PFSK-1 (cell line): ENCODE results near the gene PADI2.

Experiments
- POLR2AphosphoS5 ChIP-seq: IDR thresholded peaks from 2 replicates; pipeline ENCODE4 v1.6.1; 2012; ENCODE audit warnings: low read depth, mild to moderate bottlenecking, control low read depth, low read length, moderate library complexity
- SIN3A ChIP-seq: IDR thresholded peaks from 2 replicates; pipeline ENCODE4 v1.6.1; 2012; ENCODE audit warnings: mild to moderate bottlenecking, low read length, moderate library complexity, borderline replicate concordance; ENCODE audit not compliant: insufficient read depth
- TAF1 ChIP-seq: IDR thresholded peaks from 2 replicates; pipeline ENCODE4 v1.6.1; 2012; ENCODE audit warnings: low read length, control low read depth, borderline replicate concordance; ENCODE audit not compliant: insufficient read depth
- TF ChIP-seq, protein P1 (sequence below), 2 experiments: IDR thresholded peaks; 2 replicates each; pipeline versions ENCODE4 v1.6.1 to v1.8.0; 2011 to 2012; ENCODE audit warnings: low read depth in 2 of 2, low read length in 2 of 2, control low read depth in 1 of 2, inconsistent platforms in 1 of 2, mild to moderate bottlenecking in 1 of 2, moderate library complexity in 1 of 2; ENCODE audit not compliant: insufficient read depth in 1 of 2

DNA sequence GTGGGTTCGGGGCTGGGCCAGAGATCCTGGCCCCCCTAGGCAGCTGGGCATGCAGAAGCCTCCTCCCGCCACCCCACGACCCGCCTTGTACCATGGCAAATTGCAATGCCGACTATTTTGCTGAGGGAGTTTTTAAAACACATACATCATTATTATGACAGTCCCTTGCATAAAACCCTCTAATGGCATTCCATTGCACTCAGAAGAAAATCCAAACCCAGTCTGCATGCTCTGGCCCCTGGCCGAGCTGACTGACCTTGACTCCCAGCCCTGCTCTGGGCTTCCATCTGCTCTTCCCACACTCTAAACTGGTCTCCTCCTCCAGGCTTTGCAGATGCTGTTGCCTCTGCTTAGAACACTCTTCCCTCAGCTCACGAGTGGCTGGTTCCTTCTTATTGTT is 28.0 kb downstream of the PADI2 start:
- TF ChIP-seq, protein P1, sequence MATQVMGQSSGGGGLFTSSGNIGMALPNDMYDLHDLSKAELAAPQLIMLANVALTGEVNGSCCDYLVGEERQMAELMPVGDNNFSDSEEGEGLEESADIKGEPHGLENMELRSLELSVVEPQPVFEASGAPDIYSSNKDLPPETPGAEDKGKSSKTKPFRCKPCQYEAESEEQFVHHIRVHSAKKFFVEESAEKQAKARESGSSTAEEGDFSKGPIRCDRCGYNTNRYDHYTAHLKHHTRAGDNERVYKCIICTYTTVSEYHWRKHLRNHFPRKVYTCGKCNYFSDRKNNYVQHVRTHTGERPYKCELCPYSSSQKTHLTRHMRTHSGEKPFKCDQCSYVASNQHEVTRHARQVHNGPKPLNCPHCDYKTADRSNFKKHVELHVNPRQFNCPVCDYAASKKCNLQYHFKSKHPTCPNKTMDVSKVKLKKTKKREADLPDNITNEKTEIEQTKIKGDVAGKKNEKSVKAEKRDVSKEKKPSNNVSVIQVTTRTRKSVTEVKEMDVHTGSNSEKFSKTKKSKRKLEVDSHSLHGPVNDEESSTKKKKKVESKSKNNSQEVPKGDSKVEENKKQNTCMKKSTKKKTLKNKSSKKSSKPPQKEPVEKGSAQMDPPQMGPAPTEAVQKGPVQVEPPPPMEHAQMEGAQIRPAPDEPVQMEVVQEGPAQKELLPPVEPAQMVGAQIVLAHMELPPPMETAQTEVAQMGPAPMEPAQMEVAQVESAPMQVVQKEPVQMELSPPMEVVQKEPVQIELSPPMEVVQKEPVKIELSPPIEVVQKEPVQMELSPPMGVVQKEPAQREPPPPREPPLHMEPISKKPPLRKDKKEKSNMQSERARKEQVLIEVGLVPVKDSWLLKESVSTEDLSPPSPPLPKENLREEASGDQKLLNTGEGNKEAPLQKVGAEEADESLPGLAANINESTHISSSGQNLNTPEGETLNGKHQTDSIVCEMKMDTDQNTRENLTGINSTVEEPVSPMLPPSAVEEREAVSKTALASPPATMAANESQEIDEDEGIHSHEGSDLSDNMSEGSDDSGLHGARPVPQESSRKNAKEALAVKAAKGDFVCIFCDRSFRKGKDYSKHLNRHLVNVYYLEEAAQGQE (IDR thresholded peaks at IDR 0.05; ENCODE audit: insufficient read depth in 1 of 2, low read depth in 2 of 2, low read length in 2 of 2) = no peak
- TF ChIP-seq POLR2AphosphoS5 = no peak
- no peak for TF ChIP-seq TAF1
- TF ChIP-seq SIN3A = no peak
